Dermis blood vessel endothelial cell (primary cell): ENCODE measurements around the gene LPIN2. TPM values are rescaled to one million over a fixed set of nuclear protein-coding genes. Genes with fewer than 3 reads are reported as not detected.

ENCODE experiments used
- total RNA-seq: library from RNA; depleted of rRNA; stranded (reverse); fragments of >200 nt; gene quantifications from 2 replicates; pipeline ENCODE4 v1.2.3, GENCODE V29; 2014

The LPIN2 gene
- total RNA-seq, 1 donor from 2014 or later: 36.9 TPM

Other genes with a start within 250 kb of the LPIN2 start
- 4.4 and 8.7 TPM in 2 replicates for gene EMILIN2, start 166.1 kb downstream of the LPIN2 start, total RNA-seq
- gene MYOM1, start 206.8 kb upstream of the LPIN2 start, total RNA-seq: 2.2 and 2.7 TPM in 2 replicates
- 781 and 1,396 TPM in 2 replicates for gene MYL12A, start 234.7 kb upstream of the LPIN2 start, total RNA-seq
- 607 and 828 TPM in 2 replicates for gene MYL12B, start 249.0 kb upstream of the LPIN2 start, total RNA-seq